Natural killer cell (primary cell): ENCODE results near the gene NT5C. TPM values are rescaled to one million over a fixed set of nuclear protein-coding genes. Genes with fewer than 3 reads are reported as not detected.
A peak's percentile ranks its signal among the peaks of the same experiment; 100 is the strongest.

ENCODE experiments used
- ATAC-seq, 3 donors: fragments of 150-1000 bp in 2 of 3; fragments of 200-7000 bp in 1 of 3; cut with Tn5 transposase; 1 replicate in 1 of 3; 2 replicates in 2 of 3; pipeline ENCODE4 v1.10.0; 2021; ENCODE audit warnings: mild to moderate bottlenecking in 2 of 3, moderate library complexity in 2 of 3
- DNase-seq, 2 donors: peaks; one replicate each; pipeline versions ENCODE4 v3.0.0 to v3.0.0-alpha.2; 2013 to 2021; ENCODE audit warnings: mixed read lengths in 1 of 2
- H3K27ac ChIP-seq: one replicate; pipeline ENCODE4 v1.5.1; 2013; ENCODE audit warnings: mild to moderate bottlenecking, low read length
- H3K27me3 ChIP-seq: one replicate; pipeline ENCODE4 v1.6.1; 2013; ENCODE audit warnings: low read length; ENCODE audit not compliant: control insufficient read depth, insufficient read depth
- H3K36me3 ChIP-seq: one replicate; pipeline ENCODE4 v1.6.1; 2013; ENCODE audit warnings: low read length; ENCODE audit not compliant: control insufficient read depth, insufficient read depth
- H3K4me1 ChIP-seq: one replicate; pipeline ENCODE4 v1.6.1; 2013; ENCODE audit warnings: low read length; ENCODE audit not compliant: control insufficient read depth, insufficient read depth
- H3K4me3 ChIP-seq: one replicate; pipeline ENCODE4 v1.5.1; 2013; ENCODE audit warnings: low read length
- H3K9me3 ChIP-seq: one replicate; pipeline ENCODE4 v1.6.1; 2013; ENCODE audit warnings: low read length; ENCODE audit not compliant: control insufficient read depth, insufficient read depth
- H3K27ac Mint-ChIP-seq, 2 donors: one replicate each; pipeline ENCODE4 v1.8.0; 2022; ENCODE audit warnings: mild to moderate bottlenecking in 2 of 2, mixed read lengths in 2 of 2, moderate library complexity in 1 of 2
- H3K27me3 Mint-ChIP-seq, 2 donors: one replicate each; pipeline ENCODE4 v1.8.0; 2022; ENCODE audit warnings: low read depth in 2 of 2, mixed read lengths in 2 of 2
- H3K36me3 Mint-ChIP-seq: one replicate; pipeline ENCODE4 v1.8.0; 2022; ENCODE audit warnings: mixed read lengths
- H3K4me1 Mint-ChIP-seq, 2 donors: one replicate each; pipeline ENCODE4 v1.8.0; 2022; ENCODE audit warnings: mixed read lengths in 2 of 2
- H3K4me3 Mint-ChIP-seq: one replicate; pipeline ENCODE4 v1.8.0; 2022; ENCODE audit warnings: mild to moderate bottlenecking, moderate library complexity, mixed read lengths
- H3K9me3 Mint-ChIP-seq, 2 donors: one replicate each; pipeline ENCODE4 v1.8.0; 2022; ENCODE audit warnings: mixed read lengths in 2 of 2
- WGBS: methylation state at CpG from one replicate; pipeline ENCODE4 v1.1.7; 2013; ENCODE audit warnings: missing lambda C conversion rate; ENCODE audit not compliant: insufficient coverage; 5-methylcytosine and 5-hydroxymethylcytosine counted together
- intact Hi-C: fragments of 100-400 bp; cut with micrococcal nuclease; formaldehyde crosslinking; loops from one replicate; pipeline ENCODE4 v1.14.2; 2022
- total RNA-seq, 4 donors: library from RNA; stranded (reverse); fragments of 120-200 nt in 1 of 4; gene quantifications; one replicate each; pipeline versions ENCODE4 v1.2.3 to v1.2.4, GENCODE V29; 2013 to 2022
- TF ChIP-seq, protein P1 (sequence below): fragments of 200-600 bp; IDR thresholded peaks from one replicate; pipeline ENCODE4 v1.8.0; 2022; ENCODE audit warnings: antibody characterized with exemption

The NT5C gene
- total RNA-seq, 3 donors from 2014 or later (not counting 1 experiment from before 2014, with no cell fraction given) = 58.1 to 67.4 (median 61.2) TPM

DNA sequence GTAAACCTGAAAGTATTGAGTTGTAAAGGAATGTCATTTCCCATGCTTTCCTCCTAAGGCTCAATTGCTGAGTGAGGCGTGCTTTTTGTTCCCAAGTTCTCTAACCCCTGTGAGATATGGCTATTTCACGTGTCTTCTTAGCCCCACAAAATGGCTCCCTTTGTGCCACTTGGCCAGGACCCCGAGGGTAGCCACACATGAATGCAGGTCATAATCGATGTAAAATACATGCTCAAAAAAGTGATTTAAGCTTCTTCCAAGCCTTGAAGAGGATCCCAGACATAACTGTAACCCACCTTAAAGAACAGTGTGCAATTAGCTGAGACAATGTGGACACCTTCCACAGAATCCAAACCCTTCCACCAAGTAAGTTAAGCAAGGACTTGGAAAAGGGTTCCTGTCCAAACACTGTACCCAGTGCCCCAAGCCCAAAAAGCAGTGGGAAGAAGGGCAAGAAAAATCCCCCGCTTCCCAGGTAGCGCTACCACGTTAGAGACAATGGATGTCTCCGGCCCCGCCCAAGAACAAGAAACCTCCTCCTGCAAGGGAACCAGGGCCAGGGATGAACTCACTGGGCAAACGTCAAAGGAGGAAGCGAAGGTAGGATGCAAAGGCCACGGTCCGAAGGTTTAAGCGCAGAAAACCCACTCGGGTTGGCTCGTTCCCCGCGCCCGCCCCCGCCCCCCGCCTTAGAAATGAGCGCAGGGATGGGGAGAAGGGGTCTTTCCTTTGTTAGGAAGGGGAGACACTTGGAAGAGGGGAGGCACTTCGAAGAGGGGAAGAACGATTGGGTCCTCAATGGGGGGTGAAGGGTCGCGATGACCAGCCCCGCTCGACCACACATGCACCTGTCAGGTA lies 21.6 kb upstream of the NT5C start:
- WGBS = 11% methylated on average over 28 of the region's 28 CpGs
- H3K9me3 Mint-ChIP-seq = no peaks in the 10 kb centered on the region
- Histone ChIP-seq H3K36me3 (no peaks in the 10 kb centered on the region), H3K4me3 (peak overlapping the region; percentile 90), H3K9me3 (no peaks in the 10 kb centered on the region), H3K27me3 (no peaks in the 10 kb centered on the region), H3K4me1 (peaks cover 21% of the 10 kb centered on the region), H3K27ac (no peak overlapping the region)
- peak in 1 of 2 donors; percentile 39 for DNase-seq
- H3K36me3 Mint-ChIP-seq = peaks cover 8% of the 10 kb centered on the region
- H3K27me3 Mint-ChIP-seq = no peaks in the 10 kb centered on the region
- intact Hi-C loops = loop anchor here (5.0 kb wide), 1 partner anchor 41 kb away; no protein-coding TSS in a partner anchor
- peaks cover 34 to 40% of the 10 kb centered on the region in 2 donors for H3K4me1 Mint-ChIP-seq
- TF ChIP-seq, protein P1, sequence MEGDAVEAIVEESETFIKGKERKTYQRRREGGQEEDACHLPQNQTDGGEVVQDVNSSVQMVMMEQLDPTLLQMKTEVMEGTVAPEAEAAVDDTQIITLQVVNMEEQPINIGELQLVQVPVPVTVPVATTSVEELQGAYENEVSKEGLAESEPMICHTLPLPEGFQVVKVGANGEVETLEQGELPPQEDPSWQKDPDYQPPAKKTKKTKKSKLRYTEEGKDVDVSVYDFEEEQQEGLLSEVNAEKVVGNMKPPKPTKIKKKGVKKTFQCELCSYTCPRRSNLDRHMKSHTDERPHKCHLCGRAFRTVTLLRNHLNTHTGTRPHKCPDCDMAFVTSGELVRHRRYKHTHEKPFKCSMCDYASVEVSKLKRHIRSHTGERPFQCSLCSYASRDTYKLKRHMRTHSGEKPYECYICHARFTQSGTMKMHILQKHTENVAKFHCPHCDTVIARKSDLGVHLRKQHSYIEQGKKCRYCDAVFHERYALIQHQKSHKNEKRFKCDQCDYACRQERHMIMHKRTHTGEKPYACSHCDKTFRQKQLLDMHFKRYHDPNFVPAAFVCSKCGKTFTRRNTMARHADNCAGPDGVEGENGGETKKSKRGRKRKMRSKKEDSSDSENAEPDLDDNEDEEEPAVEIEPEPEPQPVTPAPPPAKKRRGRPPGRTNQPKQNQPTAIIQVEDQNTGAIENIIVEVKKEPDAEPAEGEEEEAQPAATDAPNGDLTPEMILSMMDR = no peak
- ATAC-seq = no peak
- H3K4me3 Mint-ChIP-seq = peak overlapping the region; percentile 95
- peak overlapping the region; percentile 85 to 89 for H3K27ac Mint-ChIP-seq

GRCh38 chr17:75152523-75152921 lies 21.0 kb upstream of the NT5C start:
- no peak overlapping the region for H3K27ac Mint-ChIP-seq
- Histone ChIP-seq H3K27ac (no peak overlapping the region), H3K4me3 (no peak overlapping the region)

GRCh38 chr17:75151930-75152329 lies 20.4 kb upstream of the NT5C start:
- ATAC-seq = no peak
- Mint-ChIP-seq H3K9me3 (no peaks in the 10 kb centered on the region), H3K27ac (no peak overlapping the region), H3K36me3 (peaks cover 16% of the 10 kb centered on the region), H3K4me1 (peaks cover 34 to 40% of the 10 kb centered on the region in 2 donors), H3K27me3 (no peaks in the 10 kb centered on the region), H3K4me3 (peak overlapping the region; percentile 95)
- WGBS = 83% methylated on average over 4 of the region's 6 CpGs
- peak in 1 of 2 donors; percentile 41 for DNase-seq
- Histone ChIP-seq H3K36me3 (peaks cover 9% of the 10 kb centered on the region), H3K9me3 (no peaks in the 10 kb centered on the region), H3K27me3 (no peaks in the 10 kb centered on the region), H3K4me3 (no peak overlapping the region), H3K4me1 (peaks cover 21% of the 10 kb centered on the region), H3K27ac (no peak overlapping the region)
- TF ChIP-seq, protein P1 = no peak
- intact Hi-C loops = loop anchor here (5.0 kb wide), 1 partner anchor 40 kb away; no protein-coding TSS in a partner anchor

More at GRCh38 chr17:75152523-75152921, 21.0 kb upstream of the NT5C start:
- H3K4me1 ChIP-seq = peaks cover 21% of the 10 kb centered on the region
- ATAC-seq (no peak), DNase-seq (no peak)
- Mint-ChIP-seq H3K4me1 (peaks cover 34 to 40% of the 10 kb centered on the region in 2 donors), H3K36me3 (peaks cover 10% of the 10 kb centered on the region), H3K4me3 (peak overlapping the region; percentile 95), H3K27me3 (no peaks in the 10 kb centered on the region), H3K9me3 (no peaks in the 10 kb centered on the region)
- TF ChIP-seq, protein P1 = no peak
- no peaks in the 10 kb centered on the region for H3K9me3 ChIP-seq
- H3K36me3 ChIP-seq = peaks cover 3% of the 10 kb centered on the region
- intact Hi-C loops = loop anchor here (5.0 kb wide), 1 partner anchor 40 kb away; no protein-coding TSS in a partner anchor
- H3K27me3 ChIP-seq = no peaks in the 10 kb centered on the region
- WGBS = 76% methylated on average over 5 of the region's 6 CpGs
